GM12878 (cell line): ENCODE data around the gene OTC. TPM values are rescaled to one million over a fixed set of nuclear protein-coding genes. Genes with fewer than 3 reads are reported as not detected.

Experiments used
- ATAC-seq: fragments of 200-7000 bp; cut with Tn5 transposase; 3 replicates; pipeline ENCODE4 v1.9.1; 2020; ENCODE audit warnings: mild to moderate bottlenecking, moderate library complexity
- BruUV-seq: library from RNA; stranded (reverse); fragments of 400-500 nt; replicated peaks from 2 replicates; lab custom pipeline; 2021; lab: Mats Ljungman, UMichigan
- CTCF ChIA-PET: fragments of 300-600 bp; sonication (Branson Sonifier 250); formaldehyde crosslinking; extraction: SDS; loops from one replicate; lab custom pipeline; 2021; ENCODE audit warnings: inconsistent platforms; lab: Yijun Ruan, JAX
- POLR2A ChIA-PET: fragments of 350-600 bp; formaldehyde crosslinking; extraction: SDS; loops from one replicate; lab custom pipeline; 2021; ENCODE audit warnings: inconsistent platforms; lab: Charles Lee
- RAD21 ChIA-PET: fragments of 300-600 bp; sonication (Branson Sonifier 250); formaldehyde crosslinking; loops from one replicate; lab custom pipeline; 2023; ENCODE audit warnings: antibody characterized with exemption; ENCODE audit not compliant: unreplicated experiment; lab: Charles Lee
- SMC1A ChIA-PET: fragments of 300-600 bp; sonication (Branson Sonifier 250); formaldehyde crosslinking; loops from one replicate; lab custom pipeline; 2023; ENCODE audit not compliant: unreplicated experiment, uncharacterized antibody; lab: Charles Lee
- DNase-seq: peaks from one replicate; pipeline ENCODE4 v3.0.0-alpha.2; 2011; ENCODE audit warnings: low read depth, low spot score
- FAIRE-seq: peaks from 3 replicates; lab custom pipeline; 2011; peaks lifted over from hg19 to GRCh38; lab: Jason Lieb, UNC
- H2AFZ ChIP-seq: 2 replicates; pipeline ENCODE4 v1.6.0; 2011; ENCODE audit warnings: low read depth, low read length, control low read depth; ENCODE audit not compliant: control insufficient read depth
- H3K27ac ChIP-seq: 2 replicates; pipeline ENCODE4 v1.5.1; 2011; ENCODE audit warnings: control low read depth; ENCODE audit not compliant: control insufficient read depth, insufficient read depth
- H3K27me3 ChIP-seq, 2 experiments: replicated peaks in 1 of 2; 2 replicates each; pipeline versions ENCODE4 v1.6.0 to v1.6.1; 2011; ENCODE audit warnings: low read length in 1 of 2; ENCODE audit not compliant: control insufficient read depth in 2 of 2, insufficient read depth in 2 of 2
- H3K36me3 ChIP-seq, 2 experiments: 2 replicates each; pipeline ENCODE4 v1.5.1; 2011; ENCODE audit warnings: low read length in 1 of 2; ENCODE audit not compliant: control insufficient read depth in 2 of 2, insufficient read depth in 2 of 2
- H3K4me1 ChIP-seq: 2 replicates; pipeline ENCODE4 v1.6.1; 2011; ENCODE audit warnings: mild to moderate bottlenecking, low read length, moderate library complexity, mixed read lengths; ENCODE audit not compliant: control insufficient read depth, insufficient read depth
- H3K4me2 ChIP-seq: 2 replicates; pipeline ENCODE4 v1.6.0; 2011; ENCODE audit warnings: control low read depth; ENCODE audit not compliant: control insufficient read depth, insufficient read depth
- H3K4me3 ChIP-seq: fragments of 200-600 bp; sonication (generic); 2 replicates; pipeline ENCODE4 v1.5.1; 2016
- H3K79me2 ChIP-seq: 2 replicates; pipeline ENCODE4 v1.6.0; 2011; ENCODE audit warnings: low read length; ENCODE audit not compliant: control insufficient read depth, insufficient read depth
- H3K9ac ChIP-seq: 2 replicates; pipeline ENCODE4 v1.8.0; 2011; ENCODE audit warnings: low read length, control low read depth, mixed read lengths; ENCODE audit not compliant: control insufficient read depth, insufficient read depth
- H3K9me3 ChIP-seq: replicated peaks from 3 replicates; pipeline ENCODE4 v1.5.1; 2011; ENCODE audit warnings: mild to moderate bottlenecking, low read length; ENCODE audit not compliant: control insufficient read depth, insufficient read depth
- H4K20me1 ChIP-seq: 2 replicates; pipeline ENCODE4 v1.6.0; 2011; ENCODE audit not compliant: control insufficient read depth, insufficient read depth
- BCLAF1 ChIP-seq: fragments of 450-650 bp; IDR thresholded peaks from 2 replicates; pipeline ENCODE4 v1.6.1; 2017; ENCODE audit warnings: antibody characterized with exemption, mild to moderate bottlenecking, moderate library complexity
- EED ChIP-seq: sonication (generic); IDR thresholded peaks from 2 replicates; pipeline ENCODE4 v1.6.1; 2016; ENCODE audit warnings: antibody characterized with exemption, low read depth
- GATAD2B ChIP-seq: fragments of 450-650 bp; conservative IDR thresholded peaks from 2 replicates; pipeline ENCODE4 v1.6.1; 2017; ENCODE audit warnings: low read depth, mild to moderate bottlenecking, moderate library complexity
- IKZF2 ChIP-seq, 2 experiments: fragments of 450-650 bp; IDR thresholded peaks; 2 replicates each; pipeline ENCODE4 v1.6.1; 2017; ENCODE audit warnings: mild to moderate bottlenecking in 2 of 2, moderate library complexity in 2 of 2
- IRF4 ChIP-seq: IDR thresholded peaks from 2 replicates; pipeline ENCODE4 v1.6.1; 2011; ENCODE audit warnings: low read depth, low read length
- POLR2AphosphoS2 ChIP-seq: IDR thresholded peaks from 2 replicates; pipeline ENCODE4 v1.6.1; 2011; ENCODE audit warnings: low read depth, mild to moderate bottlenecking, low read length, improper control_type of control experiment, moderate library complexity
- SMAD5 ChIP-seq: IDR thresholded peaks from 2 replicates; pipeline ENCODE4 v1.6.1; 2016; ENCODE audit warnings: antibody characterized with exemption, low read depth
- SMC3 ChIP-seq: IDR thresholded peaks from 2 replicates; pipeline ENCODE4 v1.6.1; 2011; ENCODE audit warnings: low read length, improper control_type of control experiment, borderline replicate concordance
- USF2 ChIP-seq: IDR thresholded peaks from 2 replicates; pipeline ENCODE4 v1.6.1; 2011; ENCODE audit warnings: low read depth, low read length, improper control_type of control experiment, borderline replicate concordance
- ZNF384 ChIP-seq: IDR thresholded peaks from 2 replicates; pipeline ENCODE4 v1.6.1; 2012; ENCODE audit warnings: low read depth, mild to moderate bottlenecking, low read length, improper control_type of control experiment, borderline replicate concordance
- WGBS: methylation state at CpG from one replicate; pipeline ENCODE4 v1.1.6; 2016; ENCODE audit warnings: low lambda C conversion rate; ENCODE audit not compliant: insufficient replicate concordance, insufficient coverage; ENCODE audit errors: missing lambda C conversion rate; 5-methylcytosine and 5-hydroxymethylcytosine counted together
- in situ Hi-C: fragments of 300-500 bp; cut with MboI; formaldehyde crosslinking; loops from 9 replicates; pipeline ENCODE4 v1.14.3; 2018; ENCODE audit warnings: mixed read lengths
- intact Hi-C: fragments of 100-400 bp; cut with micrococcal nuclease; formaldehyde crosslinking; loops from one replicate; pipeline ENCODE4 v1.14.2; 2022; ENCODE audit not compliant: unreplicated experiment
- polyA plus RNA-seq, 11 experiments: library from polyadenylated mRNA; depleted of rRNA in 4 of 11; unstranded in 6 of 11; stranded (reverse) in 5 of 11; fragments of >200 nt; fragmentation: Nextera tagmentation in 4 of 11; fragmentation: Illumina TruSeq in 1 of 11; extraction: Ambion mirVana in 4 of 11; extraction: Trizol in 1 of 11; gene quantifications; 1 replicate in 1 of 11; 2 replicates in 10 of 11; pipeline versions ENCODE4 v1.2.1 to v1.2.3, GENCODE V29; 2011 to 2016; ENCODE audit warnings: inconsistent platforms in 2 of 11, missing spikeins in 2 of 11, low read depth in 1 of 11
- total RNA-seq, 4 experiments: library from RNA; depleted of rRNA in 3 of 4; stranded (reverse); fragments of >200 nt in 3 of 4; fragmentation: Illumina TruSeq in 1 of 4; extraction: Trizol in 1 of 4; gene quantifications; 2 replicates each; pipeline versions ENCODE4 v1.2.1 to v1.2.3, GENCODE V29; 2013 to 2021
- TF ChIP-seq, protein P1 (sequence below): fragments of 450-650 bp; conservative IDR thresholded peaks from 2 replicates; pipeline ENCODE4 v1.6.1; 2017; ENCODE audit warnings: mild to moderate bottlenecking, moderate library complexity
- TF ChIP-seq, protein P2 (sequence below): IDR thresholded peaks from 2 replicates; pipeline ENCODE4 v1.6.1; 2012; ENCODE audit warnings: low read depth, low read length, improper control_type of control experiment
- TF ChIP-seq, protein P3 (sequence below): fragments of 450-650 bp; formaldehyde crosslinking; IDR thresholded peaks from 2 replicates; pipeline ENCODE4 v1.4.0; 2020; ENCODE audit warnings: mild to moderate bottlenecking, moderate library complexity
- TF ChIP-seq, protein P4 (sequence below): IDR thresholded peaks from 2 replicates; pipeline ENCODE4 v1.6.1; 2011; ENCODE audit warnings: borderline replicate concordance, low read depth, mild to moderate bottlenecking, moderate library complexity, mixed read lengths, low read length; ENCODE audit not compliant: insufficient read depth; ENCODE audit errors: extremely low read length

OTC gene
- total and polyA plus RNA-seq, 10 of the 15 experiments (the other 5 are each of a cell fraction or from before 2014, with no cell fraction given), result not detected

DNA sequence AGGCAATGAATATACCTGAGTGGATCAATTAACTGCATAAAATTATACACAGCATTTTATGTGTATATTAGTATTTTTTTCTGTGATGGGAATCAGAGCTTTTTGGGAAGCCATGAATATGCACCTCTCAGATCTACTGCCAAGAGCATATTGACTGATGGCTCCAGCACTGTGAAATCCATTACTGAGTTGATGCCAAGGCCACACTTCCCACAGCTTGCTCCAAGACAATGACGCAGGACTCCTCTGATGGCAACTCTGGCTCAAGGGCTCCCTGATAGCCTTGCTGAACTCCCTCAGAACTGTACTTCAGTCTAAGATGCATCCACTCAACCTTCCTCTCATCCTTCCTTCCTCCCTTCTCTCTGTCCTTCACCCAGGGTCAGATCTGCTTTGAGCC, 82.7 kb downstream of the OTC start:
- no peak overlapping the region for H3K4me2 ChIP-seq
- ChIA-PET POLR2A (no interaction called here), RAD21 (no interaction called here), SMC1A (no interaction called here), CTCF (no interaction called here)
- in situ Hi-C loops (no loop called here), intact Hi-C loops (no loop called here)
- no peaks in the 10 kb centered on the region for H3K36me3 ChIP-seq
- FAIRE-seq (no peak), DNase-seq (no peak), ATAC-seq (no peak)
- no peak overlapping the region for H2AFZ ChIP-seq
- H3K4me3 ChIP-seq, result no peak overlapping the region
- no peak overlapping the region for H3K27ac ChIP-seq
- H3K79me2 ChIP-seq, result no peaks in the 10 kb centered on the region
- H3K27me3 ChIP-seq, result no peaks in the 10 kb centered on the region
- no peak overlapping the region for H3K9ac ChIP-seq
- no peaks in the 10 kb centered on the region for H3K9me3 ChIP-seq
- WGBS, result 8% methylated on average over 1 of the region's 1 CpG
- BruUV-seq, result no TSS peak
- no peaks in the 10 kb centered on the region for H4K20me1 ChIP-seq
- no peaks in the 10 kb centered on the region for H3K4me1 ChIP-seq
- TF ChIP-seq IKZF2 (IDR thresholded peaks at IDR 0.05), result no peak
- TF ChIP-seq, protein P1, sequence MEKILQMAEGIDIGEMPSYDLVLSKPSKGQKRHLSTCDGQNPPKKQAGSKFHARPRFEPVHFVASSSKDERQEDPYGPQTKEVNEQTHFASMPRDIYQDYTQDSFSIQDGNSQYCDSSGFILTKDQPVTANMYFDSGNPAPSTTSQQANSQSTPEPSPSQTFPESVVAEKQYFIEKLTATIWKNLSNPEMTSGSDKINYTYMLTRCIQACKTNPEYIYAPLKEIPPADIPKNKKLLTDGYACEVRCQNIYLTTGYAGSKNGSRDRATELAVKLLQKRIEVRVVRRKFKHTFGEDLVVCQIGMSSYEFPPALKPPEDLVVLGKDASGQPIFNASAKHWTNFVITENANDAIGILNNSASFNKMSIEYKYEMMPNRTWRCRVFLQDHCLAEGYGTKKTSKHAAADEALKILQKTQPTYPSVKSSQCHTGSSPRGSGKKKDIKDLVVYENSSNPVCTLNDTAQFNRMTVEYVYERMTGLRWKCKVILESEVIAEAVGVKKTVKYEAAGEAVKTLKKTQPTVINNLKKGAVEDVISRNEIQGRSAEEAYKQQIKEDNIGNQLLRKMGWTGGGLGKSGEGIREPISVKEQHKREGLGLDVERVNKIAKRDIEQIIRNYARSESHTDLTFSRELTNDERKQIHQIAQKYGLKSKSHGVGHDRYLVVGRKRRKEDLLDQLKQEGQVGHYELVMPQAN, result no peak
- TF ChIP-seq IRF4, result no peak
- no peak for TF ChIP-seq ZNF384
- TF ChIP-seq SMAD5, result no peak
- TF ChIP-seq, protein P2, sequence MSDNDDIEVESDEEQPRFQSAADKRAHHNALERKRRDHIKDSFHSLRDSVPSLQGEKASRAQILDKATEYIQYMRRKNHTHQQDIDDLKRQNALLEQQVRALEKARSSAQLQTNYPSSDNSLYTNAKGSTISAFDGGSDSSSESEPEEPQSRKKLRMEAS, result no peak
- TF ChIP-seq GATAD2B, result no peak
- no peak for TF ChIP-seq POLR2AphosphoS2
- no peak for TF ChIP-seq BCLAF1
- no peak for TF ChIP-seq EED
- TF ChIP-seq, protein P3, sequence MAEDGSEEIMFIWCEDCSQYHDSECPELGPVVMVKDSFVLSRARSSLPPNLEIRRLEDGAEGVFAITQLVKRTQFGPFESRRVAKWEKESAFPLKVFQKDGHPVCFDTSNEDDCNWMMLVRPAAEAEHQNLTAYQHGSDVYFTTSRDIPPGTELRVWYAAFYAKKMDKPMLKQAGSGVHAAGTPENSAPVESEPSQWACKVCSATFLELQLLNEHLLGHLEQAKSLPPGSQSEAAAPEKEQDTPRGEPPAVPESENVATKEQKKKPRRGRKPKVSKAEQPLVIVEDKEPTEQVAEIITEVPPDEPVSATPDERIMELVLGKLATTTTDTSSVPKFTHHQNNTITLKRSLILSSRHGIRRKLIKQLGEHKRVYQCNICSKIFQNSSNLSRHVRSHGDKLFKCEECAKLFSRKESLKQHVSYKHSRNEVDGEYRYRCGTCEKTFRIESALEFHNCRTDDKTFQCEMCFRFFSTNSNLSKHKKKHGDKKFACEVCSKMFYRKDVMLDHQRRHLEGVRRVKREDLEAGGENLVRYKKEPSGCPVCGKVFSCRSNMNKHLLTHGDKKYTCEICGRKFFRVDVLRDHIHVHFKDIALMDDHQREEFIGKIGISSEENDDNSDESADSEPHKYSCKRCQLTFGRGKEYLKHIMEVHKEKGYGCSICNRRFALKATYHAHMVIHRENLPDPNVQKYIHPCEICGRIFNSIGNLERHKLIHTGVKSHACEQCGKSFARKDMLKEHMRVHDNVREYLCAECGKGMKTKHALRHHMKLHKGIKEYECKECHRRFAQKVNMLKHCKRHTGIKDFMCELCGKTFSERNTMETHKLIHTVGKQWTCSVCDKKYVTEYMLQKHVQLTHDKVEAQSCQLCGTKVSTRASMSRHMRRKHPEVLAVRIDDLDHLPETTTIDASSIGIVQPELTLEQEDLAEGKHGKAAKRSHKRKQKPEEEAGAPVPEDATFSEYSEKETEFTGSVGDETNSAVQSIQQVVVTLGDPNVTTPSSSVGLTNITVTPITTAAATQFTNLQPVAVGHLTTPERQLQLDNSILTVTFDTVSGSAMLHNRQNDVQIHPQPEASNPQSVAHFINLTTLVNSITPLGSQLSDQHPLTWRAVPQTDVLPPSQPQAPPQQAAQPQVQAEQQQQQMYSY (CRISPR knock-in tag), result no peak
- TF ChIP-seq, protein P4, sequence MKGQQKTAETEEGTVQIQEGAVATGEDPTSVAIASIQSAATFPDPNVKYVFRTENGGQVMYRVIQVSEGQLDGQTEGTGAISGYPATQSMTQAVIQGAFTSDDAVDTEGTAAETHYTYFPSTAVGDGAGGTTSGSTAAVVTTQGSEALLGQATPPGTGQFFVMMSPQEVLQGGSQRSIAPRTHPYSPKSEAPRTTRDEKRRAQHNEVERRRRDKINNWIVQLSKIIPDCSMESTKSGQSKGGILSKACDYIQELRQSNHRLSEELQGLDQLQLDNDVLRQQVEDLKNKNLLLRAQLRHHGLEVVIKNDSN, result no peak
- no peak for TF ChIP-seq SMC3
- TF ChIP-seq USF2, result no peak
